ENCODE measurements around the gene ZFR2.

Gene ZFR2

DNA sequence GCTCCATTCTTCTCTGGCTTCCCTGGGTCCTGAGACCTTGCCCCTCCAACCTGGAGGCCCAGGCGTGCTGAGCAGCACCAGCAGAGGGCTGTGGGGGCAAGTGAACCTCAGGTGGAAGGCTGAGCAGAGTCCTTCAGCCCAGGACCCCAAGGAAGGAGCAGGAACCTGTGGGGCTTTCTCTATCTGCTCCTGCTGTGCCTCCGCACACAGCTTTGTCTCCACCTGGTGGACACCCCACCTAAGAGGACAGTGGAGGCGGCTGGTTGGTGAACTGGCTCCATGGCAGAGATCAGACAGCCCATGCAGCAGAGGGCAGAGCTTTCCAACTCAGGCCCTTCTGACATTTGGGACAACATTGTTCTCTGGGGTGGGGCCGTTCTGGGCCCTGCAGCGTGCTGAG lies 19.7 kb downstream of the ZFR2 start:
- Histone ChIP-seq H3K4me1 (no peaks in the 10 kb centered on the region), H3K27me3 (no peaks in the 10 kb centered on the region), H3K36me3 (no peaks in the 10 kb centered on the region), H3K9me3 (peaks cover 4% of the 10 kb centered on the region), H3K4me3 (ENCODE audit: low read depth, low read length) (no peak overlapping the region)
- TF ChIP-seq, protein P1, sequence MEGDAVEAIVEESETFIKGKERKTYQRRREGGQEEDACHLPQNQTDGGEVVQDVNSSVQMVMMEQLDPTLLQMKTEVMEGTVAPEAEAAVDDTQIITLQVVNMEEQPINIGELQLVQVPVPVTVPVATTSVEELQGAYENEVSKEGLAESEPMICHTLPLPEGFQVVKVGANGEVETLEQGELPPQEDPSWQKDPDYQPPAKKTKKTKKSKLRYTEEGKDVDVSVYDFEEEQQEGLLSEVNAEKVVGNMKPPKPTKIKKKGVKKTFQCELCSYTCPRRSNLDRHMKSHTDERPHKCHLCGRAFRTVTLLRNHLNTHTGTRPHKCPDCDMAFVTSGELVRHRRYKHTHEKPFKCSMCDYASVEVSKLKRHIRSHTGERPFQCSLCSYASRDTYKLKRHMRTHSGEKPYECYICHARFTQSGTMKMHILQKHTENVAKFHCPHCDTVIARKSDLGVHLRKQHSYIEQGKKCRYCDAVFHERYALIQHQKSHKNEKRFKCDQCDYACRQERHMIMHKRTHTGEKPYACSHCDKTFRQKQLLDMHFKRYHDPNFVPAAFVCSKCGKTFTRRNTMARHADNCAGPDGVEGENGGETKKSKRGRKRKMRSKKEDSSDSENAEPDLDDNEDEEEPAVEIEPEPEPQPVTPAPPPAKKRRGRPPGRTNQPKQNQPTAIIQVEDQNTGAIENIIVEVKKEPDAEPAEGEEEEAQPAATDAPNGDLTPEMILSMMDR (IDR thresholded peaks at IDR 0.05; ENCODE audit: low read depth, low read length) = peak; percentile 83
- peak; percentile 71 for DNase-seq

GRCh38 chr19:3844596-3844995 lies 24.2 kb downstream of the ZFR2 start:
- H3K4me3 ChIP-seq (ENCODE audit: low read depth, low read length) = no peak overlapping the region

GRCh38 chr19:3842948-3843347 lies 25.9 kb downstream of the ZFR2 start:
- H3K27me3 ChIP-seq = no peaks in the 10 kb centered on the region
- TF ChIP-seq, protein P1 (IDR thresholded peaks at IDR 0.05; ENCODE audit: low read depth, low read length) = no peak
- no peak for DNase-seq
- H3K4me1 ChIP-seq = no peaks in the 10 kb centered on the region
- no peak overlapping the region for H3K4me3 ChIP-seq (ENCODE audit: low read depth, low read length)
- H3K36me3 ChIP-seq = no peaks in the 10 kb centered on the region
- H3K9me3 ChIP-seq = no peaks in the 10 kb centered on the region

More at GRCh38 chr19:3844596-3844995, 24.2 kb downstream of the ZFR2 start:
- Histone ChIP-seq H3K36me3 (no peaks in the 10 kb centered on the region), H3K9me3 (no peaks in the 10 kb centered on the region), H3K4me1 (no peaks in the 10 kb centered on the region), H3K27me3 (no peaks in the 10 kb centered on the region)
- DNase-seq = no peak
- TF ChIP-seq, protein P1 (IDR thresholded peaks at IDR 0.05; ENCODE audit: low read depth, low read length) = no peak

DNA sequence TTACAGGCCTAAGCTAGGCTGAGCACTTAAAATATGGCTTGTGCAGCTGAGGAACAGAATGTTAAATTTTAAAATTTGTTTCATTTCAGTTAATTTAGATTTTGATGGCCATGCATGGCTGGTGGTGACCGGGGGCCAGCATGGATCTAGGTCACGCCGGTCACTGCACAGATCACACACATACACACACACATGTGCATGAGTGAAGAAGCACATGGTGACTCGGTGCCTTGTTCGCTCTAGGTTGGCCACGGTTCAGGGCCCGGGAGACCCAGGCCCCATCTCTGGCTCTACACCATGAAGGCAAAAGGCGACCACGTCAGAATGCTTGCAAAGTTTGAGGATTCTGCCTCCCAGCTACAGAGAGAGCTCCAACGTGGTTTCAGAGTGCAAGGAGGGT lies 28.0 kb downstream of the ZFR2 start:
- Histone ChIP-seq H3K27me3 (no peaks in the 10 kb centered on the region), H3K36me3 (no peaks in the 10 kb centered on the region), H3K4me1 (no peaks in the 10 kb centered on the region), H3K9me3 (no peaks in the 10 kb centered on the region), H3K4me3 (ENCODE audit: low read depth, low read length) (no peak overlapping the region)
- TF ChIP-seq, protein P1 (IDR thresholded peaks at IDR 0.05; ENCODE audit: low read depth, low read length) = no peak
- DNase-seq = no peak

DNA sequence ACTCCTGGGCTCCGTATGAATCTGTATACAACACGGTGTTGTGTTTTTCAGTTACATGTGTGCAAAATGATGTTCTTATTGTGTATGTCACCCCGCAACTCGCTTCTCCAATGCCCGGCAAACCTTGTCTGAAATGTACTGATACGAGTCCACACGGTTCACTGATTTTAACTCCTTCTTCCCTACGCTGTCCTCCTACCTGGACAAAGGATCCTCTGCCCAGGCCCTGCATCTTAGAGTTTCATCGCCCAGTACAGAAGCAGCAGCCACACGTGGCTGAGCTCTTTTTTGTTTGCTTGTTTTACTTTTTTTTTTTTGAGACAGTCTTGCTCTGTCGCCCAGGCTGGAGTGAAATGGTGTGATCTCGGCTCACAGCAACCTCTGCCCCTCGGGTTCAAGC lies 28.9 kb downstream of the ZFR2 start:
- H3K36me3 ChIP-seq = no peaks in the 10 kb centered on the region
- no peak for DNase-seq
- H3K4me3 ChIP-seq (ENCODE audit: low read depth, low read length) = no peak overlapping the region
- H3K9me3 ChIP-seq = no peaks in the 10 kb centered on the region
- no peaks in the 10 kb centered on the region for H3K4me1 ChIP-seq
- TF ChIP-seq, protein P1 (IDR thresholded peaks at IDR 0.05; ENCODE audit: low read depth, low read length) = no peak
- H3K27me3 ChIP-seq = no peaks in the 10 kb centered on the region

DNA sequence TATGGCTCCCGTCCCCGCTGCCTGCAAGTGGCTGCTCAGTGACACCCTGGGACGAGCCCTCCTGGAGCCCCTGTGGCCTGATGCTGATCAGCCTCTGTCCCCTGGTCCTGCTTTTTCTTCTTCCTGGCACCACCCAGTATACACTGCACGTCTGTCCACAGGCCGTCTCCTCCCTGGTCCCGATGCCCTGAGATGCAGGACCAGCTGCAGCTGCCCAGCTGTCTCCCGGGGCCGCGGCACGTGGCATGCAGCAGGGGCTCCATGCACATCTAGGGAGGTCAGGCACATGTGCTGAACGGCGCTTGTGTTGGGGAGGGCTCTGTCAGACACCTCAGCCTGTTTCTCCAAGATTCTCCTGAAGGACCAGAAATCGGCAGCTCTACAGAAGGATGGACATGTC lies 30.2 kb downstream of the ZFR2 start:
- Histone ChIP-seq H3K4me3 (ENCODE audit: low read depth, low read length) (no peak overlapping the region), H3K4me1 (no peaks in the 10 kb centered on the region), H3K36me3 (no peaks in the 10 kb centered on the region), H3K9me3 (no peaks in the 10 kb centered on the region), H3K27me3 (no peaks in the 10 kb centered on the region)
- TF ChIP-seq, protein P1 (IDR thresholded peaks at IDR 0.05; ENCODE audit: low read depth, low read length) = no peak
- no peak for DNase-seq
